HG02981 (cell line): ENCODE data around the gene DNAH10.

ENCODE experiments used
- ATAC-seq: cut with Tn5 transposase; IDR thresholded peaks from one replicate; pipeline ENCODE4 v1.9.1; 2021; ENCODE audit warnings: mild to moderate bottlenecking, moderate library complexity; ENCODE audit not compliant: unreplicated experiment

The DNAH10 gene

GRCh38 chr12:123929946-123930583 lies 168.0 kb downstream of the DNAH10 start:
- ATAC-seq, result no peak

DNA sequence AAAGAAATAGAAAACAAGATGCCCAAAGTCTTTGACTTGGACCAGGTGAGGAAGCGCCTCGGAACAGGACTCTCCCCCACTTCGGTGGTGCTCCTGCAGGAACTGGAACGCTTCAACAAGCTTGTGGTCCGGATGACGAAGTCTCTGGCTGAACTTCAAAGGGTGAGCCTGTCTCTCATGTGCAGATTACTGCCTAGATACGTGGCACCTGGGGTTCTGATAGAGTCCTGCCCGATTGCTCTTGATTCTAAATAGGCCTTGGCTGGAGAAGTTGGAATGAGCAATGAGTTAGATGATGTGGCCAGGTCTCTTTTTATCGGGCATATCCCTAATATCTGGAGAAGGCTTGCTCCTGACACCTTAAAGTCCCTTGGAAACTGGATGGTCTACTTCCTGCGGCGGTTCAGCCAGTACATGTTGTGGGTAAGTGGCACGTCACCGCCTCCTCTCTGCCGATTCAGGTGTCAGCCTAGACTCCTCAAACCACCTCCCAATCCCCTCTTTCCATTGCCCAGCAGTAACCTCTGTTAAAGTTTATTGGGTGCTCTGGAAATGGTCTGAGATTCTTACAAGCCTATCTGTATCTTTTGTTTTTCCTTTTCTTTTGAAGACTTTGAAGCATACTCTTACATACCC lies 169.7 kb downstream of the DNAH10 start:
- ATAC-seq, result no peak

GRCh38 chr12:123933214-123933613 lies 171.1 kb downstream of the DNAH10 start:
- no peak for ATAC-seq

DNA sequence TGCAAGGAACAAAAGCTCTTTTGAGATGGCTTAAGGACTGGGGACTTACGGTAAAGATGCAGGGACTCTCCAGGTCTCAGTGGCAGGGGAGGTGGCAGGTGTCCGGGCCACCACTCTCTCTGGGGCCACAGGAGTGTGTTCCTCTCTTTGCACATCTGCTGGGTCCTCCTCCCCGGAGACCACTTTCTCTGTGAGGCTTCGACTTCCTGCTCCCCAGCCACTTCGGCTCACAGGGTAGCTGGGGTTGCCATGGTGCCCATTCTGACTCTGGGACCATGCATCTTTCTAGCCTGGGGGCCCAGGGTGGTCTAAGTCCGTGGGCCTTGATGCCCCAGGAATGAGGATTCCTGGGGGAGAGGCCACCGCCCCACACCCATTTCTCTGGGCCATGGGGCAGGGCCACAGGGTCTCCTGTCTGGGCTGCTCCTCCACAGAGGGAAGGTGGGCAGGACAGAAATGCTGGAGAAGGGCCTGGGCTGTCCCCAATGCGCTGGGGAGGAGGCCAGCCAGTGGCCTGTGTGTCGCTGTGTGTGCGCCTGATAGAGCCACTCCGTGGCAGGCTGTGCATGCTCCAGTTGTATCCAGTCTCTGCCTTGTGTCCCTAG lies 172.0 kb downstream of the DNAH10 start:
- ATAC-seq, result no peak

DNA sequence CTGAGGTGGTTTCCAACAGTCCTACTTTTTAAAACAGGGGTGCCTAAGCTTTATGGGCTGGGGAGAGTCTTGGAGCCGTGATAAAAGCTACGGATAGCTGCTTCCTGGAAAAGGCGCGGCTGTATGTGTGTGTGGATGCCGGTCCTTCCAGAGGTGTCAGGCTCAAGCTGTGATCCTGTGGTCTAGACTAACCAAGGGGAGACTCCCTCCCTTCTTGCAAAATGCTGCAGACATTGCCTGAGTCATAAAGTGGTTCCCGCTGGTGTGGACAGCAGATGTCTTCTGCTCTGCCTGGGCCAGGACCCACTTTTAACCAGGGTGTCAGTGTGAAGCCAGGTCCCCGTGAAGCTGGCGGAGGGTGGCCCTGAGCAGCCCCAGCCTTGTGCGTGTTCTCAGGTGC lies 172.7 kb downstream of the DNAH10 start:
- no peak for ATAC-seq

DNA sequence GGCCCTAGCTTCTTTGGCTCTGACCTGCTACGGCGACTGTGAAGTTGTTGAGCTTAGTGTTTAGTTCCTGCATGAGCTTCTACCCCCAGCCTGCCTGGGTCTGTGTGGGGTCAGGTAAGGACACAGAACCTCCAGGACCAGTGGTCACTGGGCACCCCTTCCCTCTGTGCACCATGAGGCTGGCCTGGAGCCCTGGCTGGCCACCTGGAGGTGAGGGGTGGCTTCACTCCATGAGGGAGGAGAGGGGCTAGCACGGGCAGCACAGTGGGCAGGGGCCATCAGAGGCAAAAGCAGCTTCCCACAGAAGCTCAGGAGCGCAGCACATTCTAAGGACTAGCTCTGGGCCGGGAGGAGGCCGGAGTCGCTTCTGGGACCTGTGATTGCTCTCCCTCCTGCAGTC lies 173.9 kb downstream of the DNAH10 start:
- no peak for ATAC-seq

- no peak for ATAC-seq
These were observed 174.4 kb downstream of the DNAH10 start for GRCh38 chr12:123936471-123936870.

DNA sequence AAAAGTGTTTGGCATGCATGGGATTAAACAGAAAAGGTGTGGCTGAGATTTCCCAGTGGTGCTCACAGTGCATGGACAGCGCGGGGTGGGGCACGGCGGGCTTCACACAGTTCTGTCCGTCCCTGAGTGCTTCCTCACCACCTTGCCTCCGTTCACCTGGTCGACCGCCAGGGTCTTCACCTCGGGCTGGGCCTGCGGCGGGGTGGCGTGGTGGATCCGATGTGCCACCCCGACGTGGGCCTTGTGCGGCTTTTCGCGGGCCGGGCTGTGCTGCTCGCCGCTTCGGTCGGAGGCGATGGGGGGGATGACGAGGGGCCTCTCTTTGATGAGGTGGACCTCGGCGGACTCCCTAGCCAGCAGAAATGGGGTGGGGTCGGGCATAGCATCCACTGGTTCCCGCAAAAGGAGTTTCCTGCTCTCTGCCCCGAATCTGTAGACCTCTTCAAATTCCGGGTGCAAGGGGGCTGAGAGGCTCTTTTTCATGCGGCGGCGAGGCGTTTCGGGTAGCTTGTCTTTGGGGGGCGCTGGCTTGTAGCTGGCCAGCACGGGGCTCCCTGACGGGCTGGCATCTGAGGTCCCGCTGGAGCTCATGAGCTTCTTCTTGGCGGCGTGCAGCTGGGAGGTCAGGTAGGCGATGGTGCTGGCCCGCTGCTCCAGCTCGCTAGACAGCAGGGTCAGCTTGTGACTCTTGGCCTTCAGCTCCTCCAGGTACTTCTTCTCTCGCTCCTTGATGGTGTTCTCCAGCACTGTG lies 175.0 kb downstream of the DNAH10 start:
- ATAC-seq, result no peak

DNA sequence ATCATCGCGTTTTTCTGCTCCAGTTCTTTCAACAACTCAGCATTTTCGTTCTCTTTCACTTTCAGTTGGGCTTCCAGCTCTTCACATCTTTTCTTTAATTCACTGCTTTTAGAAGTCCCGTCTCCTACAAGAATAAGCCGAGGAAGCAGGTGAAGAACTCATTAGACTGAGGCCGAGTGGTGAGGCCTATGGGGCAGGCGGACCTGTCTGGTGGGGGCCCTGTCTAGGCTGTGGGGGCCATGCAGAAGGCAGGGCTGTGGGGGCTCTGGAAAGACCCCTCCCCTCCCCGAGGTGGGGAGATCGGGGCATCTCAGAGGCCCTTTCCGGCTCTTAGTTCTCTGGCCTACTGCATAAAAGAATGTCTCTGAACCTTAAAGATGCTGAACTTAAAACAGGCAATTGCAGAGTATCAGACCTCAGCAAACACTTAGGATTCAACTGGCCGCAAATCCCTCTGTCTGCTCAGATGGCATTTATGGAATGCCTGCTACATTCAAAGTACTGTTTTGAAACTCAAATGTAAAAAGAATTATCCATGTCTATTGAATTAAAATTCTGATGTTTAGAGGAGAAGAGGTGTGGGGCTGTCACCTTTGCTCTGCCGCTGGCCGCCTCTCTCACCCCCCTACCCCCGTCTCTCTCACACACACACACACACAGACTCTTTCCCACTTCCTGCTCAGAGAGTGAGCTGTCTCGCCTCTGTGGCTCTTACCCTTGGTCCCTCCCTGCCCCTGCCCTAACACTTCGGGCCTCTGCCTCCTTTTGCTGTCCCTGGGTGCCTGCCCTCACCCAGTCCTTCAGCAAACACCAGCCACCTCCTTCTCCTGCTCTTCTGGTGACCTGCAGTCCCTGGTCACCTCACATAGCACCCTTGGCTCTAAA lies 175.8 kb downstream of the DNAH10 start:
- no peak for ATAC-seq

DNA sequence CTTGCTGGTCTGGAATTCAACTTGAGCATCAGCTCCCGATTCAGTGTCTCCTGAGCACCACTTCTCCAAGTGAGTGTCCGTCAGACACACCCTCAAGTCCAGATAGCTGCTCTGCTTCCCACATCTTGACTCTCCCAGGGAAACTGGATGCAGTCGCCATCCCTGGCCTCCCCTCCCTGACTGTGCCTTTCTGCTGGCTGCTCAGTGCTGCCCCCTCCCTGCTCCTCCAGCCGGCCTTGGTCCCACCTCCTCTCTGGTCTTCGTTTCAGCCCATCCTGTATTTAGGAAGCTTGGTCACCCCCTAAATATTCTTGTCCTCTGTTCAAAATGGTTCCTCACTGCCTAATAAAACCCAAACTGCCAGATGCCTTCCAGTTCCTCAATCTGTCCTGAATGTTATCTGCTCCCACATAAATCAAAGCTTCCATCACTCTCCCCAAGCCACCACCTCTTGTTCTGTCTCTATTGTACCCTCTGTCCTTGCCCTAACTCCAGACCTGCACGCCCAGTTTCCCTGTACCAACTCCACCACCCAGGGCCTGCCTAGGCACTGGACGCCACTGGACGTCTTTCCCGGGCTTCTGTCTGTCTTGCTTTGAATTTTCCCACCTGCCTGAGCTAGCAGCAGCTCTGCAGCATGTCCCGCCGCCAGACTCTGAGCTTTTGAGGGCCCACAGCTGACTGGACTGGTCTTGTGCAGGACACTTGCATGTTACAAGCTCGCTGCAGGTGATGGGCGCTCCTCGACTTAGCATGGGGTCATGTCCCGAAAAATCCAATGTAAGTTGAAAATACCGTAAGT lies 176.8 kb downstream of the DNAH10 start:
- ATAC-seq, result no peak

GRCh38 chr12:123939716-123940626 lies 177.9 kb downstream of the DNAH10 start:
- ATAC-seq, result no peak

DNA sequence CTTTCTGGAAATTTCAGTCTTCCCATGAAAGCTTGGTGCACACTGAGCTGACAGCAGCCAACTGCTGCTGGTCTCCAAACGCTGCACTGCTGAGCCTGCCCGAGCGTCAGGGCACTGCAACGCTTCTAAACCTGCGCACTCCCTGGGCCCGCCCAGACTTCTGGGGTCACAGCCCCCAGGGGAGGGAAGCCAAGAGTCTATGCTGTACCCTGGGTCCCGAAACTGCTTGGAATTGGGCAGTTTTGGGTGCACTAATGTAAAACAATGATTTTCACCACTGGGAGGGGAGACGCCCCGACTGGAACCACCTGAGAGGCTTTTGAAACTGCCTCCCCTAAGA lies 178.5 kb downstream of the DNAH10 start:
- no peak for ATAC-seq

- no peak for ATAC-seq
These were observed 178.9 kb downstream of the DNAH10 start for GRCh38 chr12:123941000-123941399.

DNA sequence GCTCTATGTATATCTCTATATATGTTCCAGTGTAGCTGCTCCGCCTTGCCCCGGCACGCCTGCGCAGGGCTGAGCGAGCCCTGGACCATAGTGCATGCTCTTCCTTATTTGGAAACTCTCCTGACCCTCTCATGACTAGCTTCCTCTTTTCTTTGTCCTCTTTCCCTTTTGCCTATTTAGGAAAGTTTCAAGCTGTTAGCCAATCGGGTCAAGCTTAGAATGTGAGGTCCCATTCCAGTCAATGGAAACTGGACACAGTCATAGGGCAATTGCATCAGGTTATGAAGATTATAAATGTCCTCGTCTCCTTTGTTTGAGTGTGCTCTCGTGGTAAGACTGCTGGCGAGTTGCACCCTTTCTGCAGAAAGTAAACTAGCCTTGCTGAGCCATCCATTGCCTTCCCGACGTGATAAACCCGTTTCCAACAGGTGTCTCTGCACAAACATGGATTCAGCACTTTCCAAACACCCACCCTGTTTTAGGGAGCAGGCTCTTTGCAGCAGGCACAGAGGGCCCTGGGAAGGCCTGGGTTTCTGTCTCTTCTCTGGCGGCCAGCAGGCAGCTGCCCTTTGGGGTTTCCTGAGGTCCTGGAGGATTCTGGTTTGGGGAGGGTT lies 179.6 kb downstream of the DNAH10 start:
- ATAC-seq, result no peak

GRCh38 chr12:123942238-123942653 lies 180.1 kb downstream of the DNAH10 start:
- ATAC-seq, result no peak

GRCh38 chr12:123942911-123943648 lies 181.0 kb downstream of the DNAH10 start:
- ATAC-seq, result no peak

DNA sequence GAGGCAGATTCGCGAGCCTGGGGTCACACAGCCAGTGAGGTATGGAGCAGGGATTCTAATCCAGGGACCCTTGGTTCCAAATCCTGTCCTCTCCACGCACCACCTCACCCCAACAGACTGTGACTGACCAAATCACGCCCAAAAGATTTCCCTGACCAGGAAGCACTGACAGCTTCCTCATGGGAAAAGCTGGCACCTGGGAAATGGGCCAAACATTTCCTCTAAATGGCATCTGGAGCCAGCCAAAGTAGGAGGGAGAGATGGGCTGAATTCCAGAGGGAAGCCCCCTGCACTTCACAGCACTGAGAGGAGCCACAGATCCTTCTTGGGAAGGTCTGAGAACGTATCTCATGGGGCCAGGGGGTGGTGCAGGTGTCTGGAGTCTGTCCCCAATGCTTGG lies 181.7 kb downstream of the DNAH10 start:
- ATAC-seq, result no peak

DNA sequence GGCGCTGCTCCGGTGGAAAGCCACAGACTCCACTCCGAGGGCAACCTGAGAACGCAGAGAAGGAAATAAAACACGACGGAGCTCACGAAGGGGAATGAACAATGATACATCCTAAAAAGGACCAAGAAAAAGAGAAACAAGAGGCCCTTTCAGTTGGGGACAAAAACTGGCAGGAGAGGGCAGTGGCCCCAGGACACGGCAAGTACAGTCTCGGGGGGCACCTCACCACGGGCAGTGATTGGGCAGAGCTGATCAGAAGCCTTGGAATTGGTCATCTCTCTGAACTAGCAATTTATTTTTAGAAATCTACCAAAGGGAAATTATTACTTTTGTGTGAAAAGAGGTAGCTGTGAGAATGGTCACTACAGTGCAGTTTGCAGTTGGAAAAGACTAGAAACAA lies 182.6 kb downstream of the DNAH10 start:
- ATAC-seq, result no peak
